Neutrophil (primary cell): ENCODE results near the gene COMTD1.

Source experiments
- H3K27ac ChIP-seq: fragments of 200-600 bp; sonication (generic); 2 replicates; pipeline ENCODE4 v1.5.1; 2016; ENCODE audit warnings: mild to moderate bottlenecking, moderate library complexity
- H3K27me3 ChIP-seq: fragments of 200-600 bp; sonication (generic); 2 replicates; pipeline ENCODE4 v1.6.0; 2016; ENCODE audit warnings: mild to moderate bottlenecking
- H3K36me3 ChIP-seq: fragments of 200-600 bp; sonication (generic); 2 replicates; pipeline ENCODE4 v1.5.1; 2017
- H3K4me1 ChIP-seq, 2 experiments: fragments of 200-600 bp in 1 of 2; sonication (generic) in 1 of 2; 1 replicate in 1 of 2; 2 replicates in 1 of 2; pipeline versions ENCODE4 v1.5.1 to v1.6.1; 2013 to 2016; ENCODE audit warnings: low read depth in 1 of 2, low read length in 1 of 2, mild to moderate bottlenecking in 1 of 2, moderate library complexity in 1 of 2; ENCODE audit not compliant: control insufficient read depth in 1 of 2, insufficient read depth in 1 of 2
- H3K4me3 ChIP-seq, 2 experiments: fragments of 200-600 bp in 1 of 2; sonication (generic) in 1 of 2; 1 replicate in 1 of 2; 2 replicates in 1 of 2; pipeline ENCODE4 v1.5.1; 2013 to 2016; ENCODE audit warnings: low read depth in 1 of 2, low read length in 1 of 2, mild to moderate bottlenecking in 1 of 2, moderate library complexity in 1 of 2
- H3K9me3 ChIP-seq: fragments of 200-600 bp; sonication (generic); 2 replicates; pipeline ENCODE4 v1.5.1; 2016
- CTCF ChIP-seq: fragments of 200-600 bp; sonication (generic); IDR thresholded peaks from 2 replicates; pipeline ENCODE4 v1.5.1; 2016; ENCODE audit warnings: antibody characterized with exemption

The COMTD1 gene

GRCh38 chr10:75265856-75266255 is 30.1 kb upstream of the COMTD1 start:
- no peak overlapping the region for H3K27ac ChIP-seq
- no peak for TF ChIP-seq CTCF
- no peaks in the 10 kb centered on the region for H3K9me3 ChIP-seq
- H3K4me3 ChIP-seq, result no peak overlapping the region
- H3K27me3 ChIP-seq, result no peaks in the 10 kb centered on the region
- no peaks in the 10 kb centered on the region for H3K36me3 ChIP-seq
- no peaks in the 10 kb centered on the region for H3K4me1 ChIP-seq

- H3K4me3 ChIP-seq, result no peak overlapping the region
- no peaks in the 10 kb centered on the region for H3K9me3 ChIP-seq
- no peaks in the 10 kb centered on the region for H3K4me1 ChIP-seq
- H3K27ac ChIP-seq, result no peak overlapping the region
- no peak for TF ChIP-seq CTCF
- no peaks in the 10 kb centered on the region for H3K36me3 ChIP-seq
- no peaks in the 10 kb centered on the region for H3K27me3 ChIP-seq
Observed at GRCh38 chr10:75263806-75264205, 28.0 kb upstream of the COMTD1 start.

- TF ChIP-seq CTCF, result no peak
- H3K9me3 ChIP-seq, result no peaks in the 10 kb centered on the region
- H3K27me3 ChIP-seq, result no peaks in the 10 kb centered on the region
- no peak overlapping the region for H3K27ac ChIP-seq
- H3K4me3 ChIP-seq, result no peak overlapping the region
- H3K36me3 ChIP-seq, result no peaks in the 10 kb centered on the region
- no peaks in the 10 kb centered on the region for H3K4me1 ChIP-seq
Observed at GRCh38 chr10:75261813-75262705, 26.3 kb upstream of the COMTD1 start.

GRCh38 chr10:75260990-75261389 is 25.2 kb upstream of the COMTD1 start:
- no peaks in the 10 kb centered on the region for H3K9me3 ChIP-seq
- H3K27ac ChIP-seq, result no peak overlapping the region
- H3K4me3 ChIP-seq, result no peak overlapping the region
- H3K36me3 ChIP-seq, result no peaks in the 10 kb centered on the region
- H3K27me3 ChIP-seq, result no peaks in the 10 kb centered on the region
- TF ChIP-seq CTCF, result no peak
- no peaks in the 10 kb centered on the region for H3K4me1 ChIP-seq

- Histone ChIP-seq H3K36me3 (no peaks in the 10 kb centered on the region), H3K27ac (no peak overlapping the region), H3K4me3 (no peak overlapping the region), H3K9me3 (peaks cover 6% of the 10 kb centered on the region), H3K27me3 (no peaks in the 10 kb centered on the region), H3K4me1 (no peaks in the 10 kb centered on the region)
- no peak for TF ChIP-seq CTCF
Observed at GRCh38 chr10:75254739-75255138, 19.0 kb upstream of the COMTD1 start.
